ENCODE measurements around the gene MARVELD1. TPM values are rescaled to one million over a fixed set of nuclear protein-coding genes. Genes with fewer than 3 reads are reported as not detected.
A peak's percentile ranks its signal among the peaks of the same experiment; 100 is the strongest.

MARVELD1 gene
- total RNA-seq, 2 donors from 2014 or later, result 24.9 to 37.0 TPM

DNA sequence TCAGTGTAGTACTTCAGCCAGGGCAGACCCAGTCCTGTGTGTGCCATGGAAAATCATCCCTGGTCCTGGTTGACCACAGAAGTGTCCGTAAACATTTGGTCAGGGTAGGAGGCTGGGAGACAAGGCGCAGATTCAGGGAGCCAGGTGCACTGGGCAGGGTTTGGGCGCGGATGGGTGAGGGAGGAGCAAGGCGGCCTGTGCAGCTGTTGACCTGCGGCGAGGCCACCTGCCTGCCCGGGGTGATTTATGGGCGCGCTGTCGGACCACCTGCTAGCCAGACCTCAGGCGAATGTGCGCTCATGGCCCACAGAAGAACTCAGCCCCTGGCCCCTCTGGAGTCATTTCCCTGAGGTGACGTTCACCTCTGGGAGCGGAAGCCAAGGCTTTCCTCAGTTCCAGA, 51.7 kb downstream of the MARVELD1 start:
- DNase-seq (peak in 1 of 2 donors; percentile 20), ATAC-seq (peak; percentile 54)
- intact Hi-C loops (cut with DNase I, micrococcal nuclease), result no loop called here

GRCh38 chr10:97766106-97766810, 52.7 kb downstream of the MARVELD1 start:
- DNase-seq (no peak), ATAC-seq (no peak)
- intact Hi-C loops (cut with DNase I, micrococcal nuclease), result no loop called here

DNA sequence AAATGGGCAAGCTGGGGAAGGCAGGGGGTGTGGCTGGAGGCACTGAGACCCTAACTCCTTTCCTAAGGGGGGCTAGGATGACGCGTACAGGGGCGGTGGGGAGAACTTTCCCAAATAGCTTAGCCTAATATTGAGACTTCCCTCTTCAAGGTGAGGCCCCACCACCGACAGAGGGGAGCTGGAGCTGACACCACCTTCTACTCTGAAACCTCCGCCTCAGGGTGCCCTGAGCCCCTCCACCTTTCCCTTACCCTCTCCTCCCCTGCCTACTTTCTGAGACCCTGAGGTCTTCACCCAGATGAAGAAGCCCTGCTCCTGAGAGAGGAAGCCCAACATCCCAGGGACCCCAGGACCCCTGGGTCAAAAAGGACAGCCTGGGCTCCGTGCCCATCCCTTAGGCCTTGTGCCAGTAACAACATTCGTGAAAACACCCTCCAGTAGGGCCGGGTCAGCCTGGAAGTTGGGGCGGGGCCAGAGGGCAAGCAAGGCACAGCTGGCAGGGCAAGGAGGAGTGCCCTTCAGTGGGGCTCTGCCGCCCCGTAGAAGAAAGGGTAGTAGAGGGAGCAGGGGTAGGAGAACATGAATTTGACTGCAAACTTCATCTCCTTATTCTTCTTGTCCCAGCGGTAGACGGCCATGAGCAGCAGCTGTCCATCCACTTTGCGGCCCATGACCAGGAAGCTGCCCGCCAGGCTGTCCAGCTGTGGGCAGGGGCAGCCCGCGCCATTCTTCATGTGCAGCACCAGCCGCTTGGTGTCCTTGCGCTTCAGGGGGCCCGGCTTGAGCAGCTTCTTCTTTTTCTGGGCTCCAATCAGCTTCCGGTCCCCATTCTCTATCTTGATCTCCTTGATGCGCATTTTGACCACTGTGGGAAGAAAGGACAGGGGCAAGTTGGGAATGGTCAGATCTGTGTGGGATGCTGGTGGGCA, 53.7 kb downstream of the MARVELD1 start:
- DNase-seq (no peak), ATAC-seq (peak; percentile 27)
- intact Hi-C loops (cut with DNase I, micrococcal nuclease), result no loop called here

Other genes with a start within 250 kb of the MARVELD1 start
- gene MMS19, start 215.3 kb upstream of the MARVELD1 start, total RNA-seq, result 10 to 100 TPM; 38.9 to 42.3 TPM
- gene UBTD1, start 214.8 kb upstream of the MARVELD1 start, total RNA-seq, result 1 to 10 TPM; 1.8 to 2.4 TPM
- not detected for gene ANKRD2, start 141.0 kb upstream of the MARVELD1 start, total RNA-seq
- gene HOGA1, start 129.3 kb upstream of the MARVELD1 start, total RNA-seq, result under 1 TPM in 1 of 2 donors, not detected in 1; 0.15 TPM
- not detected for gene C10orf62, start 124.0 kb upstream of the MARVELD1 start, total RNA-seq
- gene MORN4, start 80.2 kb upstream of the MARVELD1 start, total RNA-seq, result 1 to 10 TPM; 1.3 to 1.6 TPM
- gene PI4K2A, start 73.1 kb upstream of the MARVELD1 start, total RNA-seq, result 10 to 100 TPM in 1 of 2 donors, 1 to 10 TPM in 1; 9.4 to 13.0 TPM
- gene AVPI1, start 26.5 kb upstream of the MARVELD1 start, total RNA-seq, result 10 to 100 TPM; 38.7 to 43.8 TPM
- 10 to 100 TPM; 52.1 to 57.6 TPM for gene ZFYVE27, start 23.4 kb downstream of the MARVELD1 start, total RNA-seq
- 1 to 10 TPM in 1 of 2 donors, under 1 TPM in 1; 0.82 to 1.2 TPM for gene SFRP5, start 58.3 kb downstream of the MARVELD1 start, total RNA-seq
- gene GOLGA7B, start 136.1 kb downstream of the MARVELD1 start, total RNA-seq, result under 1 TPM; 0.42 to 0.46 TPM

Measured in left colon (tissue), 2 donors.